ENCODE measurements around the gene CFAP54.

DNA sequence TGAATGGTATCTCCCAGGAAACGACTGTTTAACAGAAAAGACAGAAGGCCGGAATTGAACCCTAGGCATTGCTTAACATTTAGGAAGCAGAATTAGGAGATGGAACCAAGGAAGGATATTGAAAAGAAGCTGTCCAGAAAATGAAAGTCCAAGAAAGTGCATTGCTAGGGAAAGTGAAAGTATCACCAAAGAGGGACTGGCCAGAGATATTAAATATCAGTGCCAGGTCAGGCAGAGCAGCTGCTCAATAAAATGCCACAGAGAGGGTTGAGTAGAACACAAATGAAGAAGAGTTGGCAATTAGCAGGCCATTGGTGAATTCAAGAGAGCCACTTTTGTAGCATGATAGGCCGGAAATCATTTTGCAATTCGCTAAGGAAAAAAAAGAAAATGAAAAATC, 101.6 kb downstream of the CFAP54 start:
- TF ChIP-seq, protein P1, sequence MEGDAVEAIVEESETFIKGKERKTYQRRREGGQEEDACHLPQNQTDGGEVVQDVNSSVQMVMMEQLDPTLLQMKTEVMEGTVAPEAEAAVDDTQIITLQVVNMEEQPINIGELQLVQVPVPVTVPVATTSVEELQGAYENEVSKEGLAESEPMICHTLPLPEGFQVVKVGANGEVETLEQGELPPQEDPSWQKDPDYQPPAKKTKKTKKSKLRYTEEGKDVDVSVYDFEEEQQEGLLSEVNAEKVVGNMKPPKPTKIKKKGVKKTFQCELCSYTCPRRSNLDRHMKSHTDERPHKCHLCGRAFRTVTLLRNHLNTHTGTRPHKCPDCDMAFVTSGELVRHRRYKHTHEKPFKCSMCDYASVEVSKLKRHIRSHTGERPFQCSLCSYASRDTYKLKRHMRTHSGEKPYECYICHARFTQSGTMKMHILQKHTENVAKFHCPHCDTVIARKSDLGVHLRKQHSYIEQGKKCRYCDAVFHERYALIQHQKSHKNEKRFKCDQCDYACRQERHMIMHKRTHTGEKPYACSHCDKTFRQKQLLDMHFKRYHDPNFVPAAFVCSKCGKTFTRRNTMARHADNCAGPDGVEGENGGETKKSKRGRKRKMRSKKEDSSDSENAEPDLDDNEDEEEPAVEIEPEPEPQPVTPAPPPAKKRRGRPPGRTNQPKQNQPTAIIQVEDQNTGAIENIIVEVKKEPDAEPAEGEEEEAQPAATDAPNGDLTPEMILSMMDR (IDR thresholded peaks at IDR 0.05): no peak
- TF ChIP-seq POLR2A (IDR thresholded peaks at IDR 0.05): no peak
- no peak for TF ChIP-seq EP300 (IDR thresholded peaks at IDR 0.05)

All from suprapubic skin (tissue), 3 donors.